ENCODE data around the gene SLC16A6. TPM values are rescaled to one million over a fixed set of nuclear protein-coding genes. Genes with fewer than 3 reads are reported as not detected.

The SLC16A6 gene
- polyA plus RNA-seq, 1 donor (not counting 4 experiments of a cell fraction or from before 2014, with no cell fraction given), result 0.14 TPM

- H3K36me3 ChIP-seq (ENCODE audit: control insufficient read depth in 2 of 2, extremely low read depth in 1 of 2, insufficient read depth in 2 of 2, low read length in 2 of 2), result no peaks in the 10 kb centered on the region
- no peak overlapping the region for H3K4me2 ChIP-seq (ENCODE audit: control insufficient read depth, extremely low read depth, insufficient read depth, low read depth, low read length)
- dilution Hi-C loops (cut with MboI; ENCODE audit: extremely low pct_ligation_motif_present, low sequenced_read_pairs), result no loop called here
- no peak overlapping the region for H3K4me3 ChIP-seq (ENCODE audit: control insufficient read depth in 2 of 3, extremely low read depth in 1 of 3, insufficient read depth in 2 of 3, low read depth in 1 of 3, low read length in 3 of 3)
- H3K27ac ChIP-seq (ENCODE audit: control insufficient read depth, insufficient read depth, low read length), result no peak overlapping the region
- no peak overlapping the region for H2AFZ ChIP-seq (ENCODE audit: control insufficient read depth, low read length)
- TF ChIP-seq CTCF (optimal IDR thresholded peaks at IDR 0.05 in 1 of 3, IDR thresholded peaks at IDR 0.05 in 1 of 3, conservative IDR thresholded peaks at IDR 0.05 in 1 of 3; ENCODE audit: extremely low read depth in 1 of 3, insufficient read depth in 2 of 3, low read length in 3 of 3) (no peak), EZH2 (IDR thresholded peaks at IDR 0.05; ENCODE audit: low read length) (no peak)
- H3K27me3 ChIP-seq (ENCODE audit: control insufficient read depth, extremely low read depth, insufficient read depth, low read length), result peaks cover 48% of the 10 kb centered on the region
- H3K4me1 ChIP-seq (ENCODE audit: control insufficient read depth, extremely low read depth, insufficient read depth, low read length), result peaks cover 18% of the 10 kb centered on the region
- H4K20me1 ChIP-seq (ENCODE audit: control insufficient read depth, extremely low read depth, insufficient read depth, low read length), result no peaks in the 10 kb centered on the region
- no peak overlapping the region for H3K9ac ChIP-seq (ENCODE audit: control insufficient read depth, extremely low read depth, insufficient read depth, low read length)
- H3K79me2 ChIP-seq (ENCODE audit: control insufficient read depth, insufficient read depth, low read length), result no peaks in the 10 kb centered on the region
- no peaks in the 10 kb centered on the region for H3K9me3 ChIP-seq (ENCODE audit: control insufficient read depth, low read depth, low read length)
- no peaks in the 10 kb centered on the region for H3K9me1 ChIP-seq (ENCODE audit: control insufficient read depth, extremely low read depth, insufficient read depth, low read length)
- DNase-seq (ENCODE audit: low read depth, low spot score), result no peak
- FAIRE-seq, result no peak
Measured at GRCh38 chr17:68293490-68294195, 2.7 kb upstream of the SLC16A6 start.

- Histone ChIP-seq H3K4me3 (ENCODE audit: control insufficient read depth in 2 of 3, extremely low read depth in 1 of 3, insufficient read depth in 2 of 3, low read depth in 1 of 3, low read length in 3 of 3) (no peak overlapping the region), H3K27ac (ENCODE audit: control insufficient read depth, insufficient read depth, low read length) (no peak overlapping the region), H4K20me1 (ENCODE audit: control insufficient read depth, extremely low read depth, insufficient read depth, low read length) (no peaks in the 10 kb centered on the region), H3K9me3 (ENCODE audit: control insufficient read depth, low read depth, low read length) (no peaks in the 10 kb centered on the region), H3K27me3 (ENCODE audit: control insufficient read depth, extremely low read depth, insufficient read depth, low read length) (peaks cover 48% of the 10 kb centered on the region), H3K36me3 (ENCODE audit: control insufficient read depth in 2 of 2, extremely low read depth in 1 of 2, insufficient read depth in 2 of 2, low read length in 2 of 2) (no peaks in the 10 kb centered on the region), H3K79me2 (ENCODE audit: control insufficient read depth, insufficient read depth, low read length) (no peaks in the 10 kb centered on the region), H3K4me1 (ENCODE audit: control insufficient read depth, extremely low read depth, insufficient read depth, low read length) (peaks cover 18% of the 10 kb centered on the region), H3K9ac (ENCODE audit: control insufficient read depth, extremely low read depth, insufficient read depth, low read length) (no peak overlapping the region), H3K4me2 (ENCODE audit: control insufficient read depth, extremely low read depth, insufficient read depth, low read depth, low read length) (no peak overlapping the region), H2AFZ (ENCODE audit: control insufficient read depth, low read length) (no peak overlapping the region), H3K9me1 (ENCODE audit: control insufficient read depth, extremely low read depth, insufficient read depth, low read length) (no peaks in the 10 kb centered on the region)
- FAIRE-seq, result no peak
- no peak for TF ChIP-seq CTCF (optimal IDR thresholded peaks at IDR 0.05 in 1 of 3, IDR thresholded peaks at IDR 0.05 in 1 of 3, conservative IDR thresholded peaks at IDR 0.05 in 1 of 3; ENCODE audit: extremely low read depth in 1 of 3, insufficient read depth in 2 of 3, low read length in 3 of 3)
- TF ChIP-seq EZH2 (IDR thresholded peaks at IDR 0.05; ENCODE audit: low read length), result no peak
- DNase-seq (ENCODE audit: low read depth, low spot score), result no peak
- dilution Hi-C loops (cut with MboI; ENCODE audit: extremely low pct_ligation_motif_present, low sequenced_read_pairs), result no loop called here
Measured at GRCh38 chr17:68292689-68293040, 1.7 kb upstream of the SLC16A6 start.

Data from keratinocyte (primary cell).